Measurements from ENCODE around the gene XPR1.

- TF ChIP-seq POLR2AphosphoS5 (IDR thresholded peaks at IDR 0.05; ENCODE audit: low read depth, low read length) (no peak), POLR2A (IDR thresholded peaks at IDR 0.05; ENCODE audit: low read depth, low read length) (no peak), TAF1 (IDR thresholded peaks at IDR 0.05; ENCODE audit: low read depth, low read length) (no peak), SPI1 (IDR thresholded peaks at IDR 0.05; ENCODE audit: low read depth, low read length) (no peak)
These were observed 30.9 kb downstream of the XPR1 start for GRCh38 chr1:180662709-180663108.
